GM23338 (cell line): Measurements from ENCODE around the gene NUDT4. TPM values are rescaled to one million over a fixed set of nuclear protein-coding genes. Genes with fewer than 3 reads are reported as not detected.

Source experiments
- ATAC-seq: fragments of 200-7000 bp; cut with Tn5 transposase; 3 replicates; pipeline ENCODE4 v1.9.1; 2020
- DNase-seq: peaks from one replicate; pipeline ENCODE4 v3.0.0-alpha.2; 2015; ENCODE audit warnings: low spot score
- H2AFZ ChIP-seq: fragments of 200-600 bp; sonication (generic); 2 replicates; pipeline ENCODE4 v1.8.0; 2016; ENCODE audit warnings: antibody characterized with exemption, mild to moderate bottlenecking, moderate library complexity
- H3F3A ChIP-seq: fragments of 200-600 bp; sonication (generic); replicated peaks from 2 replicates; pipeline ENCODE4 v1.8.0; 2017; ENCODE audit warnings: antibody characterized with exemption, mixed run types, low read depth
- H3K27ac ChIP-seq: fragments of 200-600 bp; sonication (generic); 2 replicates; pipeline ENCODE4 v1.6.1; 2016; ENCODE audit warnings: low read depth
- H3K27me3 ChIP-seq: fragments of 200-600 bp; sonication (generic); 2 replicates; pipeline ENCODE4 v1.8.0; 2016; ENCODE audit warnings: mild to moderate bottlenecking, mixed run types, moderate library complexity; ENCODE audit not compliant: insufficient read depth
- H3K36me3 ChIP-seq: fragments of 200-600 bp; sonication (generic); 2 replicates; pipeline ENCODE4 v1.8.0; 2016; ENCODE audit warnings: mild to moderate bottlenecking; ENCODE audit not compliant: insufficient read depth
- H3K4me1 ChIP-seq: fragments of 200-600 bp; sonication (generic); 2 replicates; pipeline ENCODE4 v1.8.0; 2016; ENCODE audit warnings: mild to moderate bottlenecking, moderate library complexity; ENCODE audit not compliant: insufficient read depth
- H3K4me2 ChIP-seq: fragments of 200-600 bp; sonication (generic); 2 replicates; pipeline ENCODE4 v1.7.1; 2017; ENCODE audit warnings: mixed run types
- H3K4me3 ChIP-seq: fragments of 200-600 bp; sonication (generic); 2 replicates; pipeline ENCODE4 v1.6.1; 2016; ENCODE audit warnings: mixed run types
- H3K79me2 ChIP-seq: fragments of 200-600 bp; sonication (generic); replicated peaks from 2 replicates; pipeline ENCODE4 v1.8.0; 2017; ENCODE audit warnings: mild to moderate bottlenecking; ENCODE audit not compliant: insufficient read depth
- H3K9me2 ChIP-seq: fragments of 200-600 bp; sonication (generic); 2 replicates; pipeline ENCODE4 v1.8.0; 2017; ENCODE audit not compliant: insufficient read depth
- H4K20me1 ChIP-seq: fragments of 200-600 bp; sonication (generic); replicated peaks from 2 replicates; pipeline ENCODE4 v1.8.0; 2017; ENCODE audit warnings: mild to moderate bottlenecking; ENCODE audit not compliant: insufficient read depth
- H3K27ac Mint-ChIP-seq: 2 replicates; pipeline ENCODE4 v1.8.0; 2020; ENCODE audit warnings: inconsistent platforms, mild to moderate bottlenecking, moderate library complexity, mixed read lengths
- H3K27me3 Mint-ChIP-seq: 3 replicates; pipeline ENCODE4 v1.8.0; 2022; ENCODE audit warnings: low read depth, mild to moderate bottlenecking, moderate library complexity, mixed read lengths, inconsistent platforms; ENCODE audit not compliant: insufficient read depth, poor library complexity
- H3K36me3 Mint-ChIP-seq: 3 replicates; pipeline ENCODE4 v1.8.0; 2021; ENCODE audit warnings: low read depth, mild to moderate bottlenecking, inconsistent platforms, moderate library complexity, mixed read lengths
- H3K4me1 Mint-ChIP-seq: 3 replicates; pipeline ENCODE4 v1.8.0; 2020; ENCODE audit warnings: mild to moderate bottlenecking, inconsistent platforms, mixed read lengths
- H3K4me3 Mint-ChIP-seq: 3 replicates; pipeline ENCODE4 v1.8.0; 2021; ENCODE audit warnings: moderate library complexity, mild to moderate bottlenecking, inconsistent platforms, mixed read lengths
- H3K9me3 Mint-ChIP-seq: 3 replicates; pipeline ENCODE4 v1.8.0; 2020; ENCODE audit warnings: moderate library complexity, mild to moderate bottlenecking, inconsistent platforms, mixed read lengths
- CREB1 ChIP-seq: fragments of 250-450 bp; sonication (Bioruptor Pico); IDR thresholded peaks from 2 replicates; pipeline ENCODE4 v1.5.0; 2020; ENCODE audit warnings: low read depth, mild to moderate bottlenecking, moderate library complexity
- CTCF ChIP-seq, 2 experiments: fragments of 200-600 bp in 1 of 2; sonication (generic) in 1 of 2; conservative IDR thresholded peaks; 2 replicates each; pipeline versions ENCODE4 v1.5.1 to v1.6.1; 2016 to 2017; ENCODE audit warnings: antibody characterized with exemption in 2 of 2, low read depth in 2 of 2, mild to moderate bottlenecking in 2 of 2, moderate library complexity in 1 of 2
- ETS1 ChIP-seq: IDR thresholded peaks from 2 replicates; pipeline ENCODE4 v1.6.1; 2016; ENCODE audit warnings: antibody characterized with exemption
- EZH2 ChIP-seq: fragments of 200-600 bp; sonication (generic); IDR thresholded peaks from one replicate; pipeline ENCODE4 v1.8.0; 2017; ENCODE audit warnings: antibody characterized with exemption, mild to moderate bottlenecking, low read depth; ENCODE audit not compliant: unreplicated experiment
- EZH2phosphoT487 ChIP-seq: fragments of 200-600 bp; sonication (generic); IDR thresholded peaks from one replicate; pipeline ENCODE4 v1.8.1; 2018; ENCODE audit warnings: antibody characterized with exemption; ENCODE audit not compliant: unreplicated experiment
- JUNB ChIP-seq: IDR thresholded peaks from one replicate; pipeline ENCODE4 v1.6.1; 2016; ENCODE audit warnings: antibody characterized with exemption; ENCODE audit not compliant: unreplicated experiment
- POLR2AphosphoS5 ChIP-seq: IDR thresholded peaks from 2 replicates; pipeline ENCODE4 v1.6.1; 2016; ENCODE audit warnings: antibody characterized with exemption, low read depth
- REST ChIP-seq: IDR thresholded peaks from one replicate; pipeline ENCODE4 v1.6.1; 2018; ENCODE audit warnings: antibody characterized with exemption; ENCODE audit not compliant: unreplicated experiment
- STAT1 ChIP-seq: IDR thresholded peaks from one replicate; pipeline ENCODE4 v1.6.1; 2016; ENCODE audit warnings: antibody characterized with exemption; ENCODE audit not compliant: unreplicated experiment
- ZNF114 ChIP-seq: fragments of 250-450 bp; sonication (Bioruptor Pico); IDR thresholded peaks from 2 replicates; pipeline ENCODE4 v1.5.0; 2020; ENCODE audit warnings: mild to moderate bottlenecking, moderate library complexity
- ZNF331 ChIP-seq: fragments of 250-450 bp; sonication (Bioruptor Pico); IDR thresholded peaks from 2 replicates; pipeline ENCODE4 v1.5.0; 2020; ENCODE audit warnings: low read depth, mild to moderate bottlenecking, moderate library complexity
- polyA plus RNA-seq: library from polyadenylated mRNA; unstranded; fragments of >200 nt; fragmentation: Nextera tagmentation; extraction: Ambion mirVana; gene quantifications from 2 replicates; pipeline ENCODE4 v1.2.1, GENCODE V29; 2016
- total RNA-seq: library from RNA; depleted of rRNA; stranded (reverse); fragments of >200 nt; shearing (Covaris generic); gene quantifications from 2 replicates; pipeline ENCODE4 v1.2.3, GENCODE V29; 2014

Gene NUDT4
- total and polyA plus RNA-seq, 2 experiments from 2014 or later: 32.3 to 67.2 TPM

GRCh38 chr12:93358058-93358457 lies 19.7 kb upstream of the NUDT4 start:
- no peak for DNase-seq
- no peaks in the 10 kb centered on the region for H3K9me2 ChIP-seq
- no peaks in the 10 kb centered on the region for H3F3A ChIP-seq
- no peak overlapping the region for H3K27ac ChIP-seq
- no peak overlapping the region for H2AFZ ChIP-seq
- H4K20me1 ChIP-seq: no peaks in the 10 kb centered on the region
- H3K79me2 ChIP-seq: no peaks in the 10 kb centered on the region
- no peak overlapping the region for H3K4me3 ChIP-seq
- no peaks in the 10 kb centered on the region for H3K36me3 ChIP-seq
- no peak overlapping the region for H3K4me2 ChIP-seq
- peaks cover 5% of the 10 kb centered on the region for H3K27me3 Mint-ChIP-seq
- H3K9me3 Mint-ChIP-seq: no peaks in the 10 kb centered on the region
- no peaks in the 10 kb centered on the region for H3K27me3 ChIP-seq
- no peaks in the 10 kb centered on the region; the same call in 2 of the 3 replicates for H3K36me3 Mint-ChIP-seq
- ATAC-seq: no peak
- no peak overlapping the region for H3K4me3 Mint-ChIP-seq
- H3K4me1 ChIP-seq: no peaks in the 10 kb centered on the region
- TF ChIP-seq CREB1 (no peak), EZH2 (no peak), ETS1 (no peak), ZNF114 (CRISPR knock-in tag) (no peak)
- peaks cover 3% of the 10 kb centered on the region; the same call in 2 of the 3 replicates for H3K4me1 Mint-ChIP-seq
- H3K27ac Mint-ChIP-seq: no peak overlapping the region

- DNase-seq (no peak), ATAC-seq (no peak)
- Histone ChIP-seq H3K4me3 (no peak overlapping the region), H3K9me2 (no peaks in the 10 kb centered on the region), H3K4me1 (no peaks in the 10 kb centered on the region), H3K36me3 (no peaks in the 10 kb centered on the region), H3K79me2 (no peaks in the 10 kb centered on the region), H3F3A (no peaks in the 10 kb centered on the region), H3K27ac (no peak overlapping the region), H4K20me1 (no peaks in the 10 kb centered on the region), H2AFZ (no peak overlapping the region), H3K4me2 (no peak overlapping the region), H3K27me3 (no peaks in the 10 kb centered on the region)
- H3K4me3 Mint-ChIP-seq: no peak overlapping the region
- peaks cover 3% of the 10 kb centered on the region; the same call in 2 of the 3 replicates for H3K4me1 Mint-ChIP-seq
- H3K27ac Mint-ChIP-seq: no peak overlapping the region
- H3K27me3 Mint-ChIP-seq: peaks cover 5% of the 10 kb centered on the region
- no peaks in the 10 kb centered on the region for H3K9me3 Mint-ChIP-seq
- no peaks in the 10 kb centered on the region for H3K36me3 Mint-ChIP-seq
- TF ChIP-seq POLR2AphosphoS5 (no peak), EZH2phosphoT487 (no peak), CTCF (conservative IDR thresholded peaks at IDR 0.05; ENCODE audit: low read depth in 2 of 2) (no peak), EZH2 (no peak), ETS1 (no peak), ZNF114 (CRISPR knock-in tag) (no peak), JUNB (no peak), REST (no peak), STAT1 (no peak), CREB1 (no peak), ZNF331 (CRISPR knock-in tag) (no peak)
Observed at GRCh38 chr12:93358821-93359220, 18.9 kb upstream of the NUDT4 start.
